ENCODE data around the gene ALKAL2. TPM values are rescaled to one million over a fixed set of nuclear protein-coding genes. Genes with fewer than 3 reads are reported as not detected.

The ALKAL2 gene
- total and polyA plus RNA-seq, 2 of the 13 experiments (the other 11 are each of a cell fraction or from before 2014, with no cell fraction given) = 0.22 to 1.7 TPM

DNA sequence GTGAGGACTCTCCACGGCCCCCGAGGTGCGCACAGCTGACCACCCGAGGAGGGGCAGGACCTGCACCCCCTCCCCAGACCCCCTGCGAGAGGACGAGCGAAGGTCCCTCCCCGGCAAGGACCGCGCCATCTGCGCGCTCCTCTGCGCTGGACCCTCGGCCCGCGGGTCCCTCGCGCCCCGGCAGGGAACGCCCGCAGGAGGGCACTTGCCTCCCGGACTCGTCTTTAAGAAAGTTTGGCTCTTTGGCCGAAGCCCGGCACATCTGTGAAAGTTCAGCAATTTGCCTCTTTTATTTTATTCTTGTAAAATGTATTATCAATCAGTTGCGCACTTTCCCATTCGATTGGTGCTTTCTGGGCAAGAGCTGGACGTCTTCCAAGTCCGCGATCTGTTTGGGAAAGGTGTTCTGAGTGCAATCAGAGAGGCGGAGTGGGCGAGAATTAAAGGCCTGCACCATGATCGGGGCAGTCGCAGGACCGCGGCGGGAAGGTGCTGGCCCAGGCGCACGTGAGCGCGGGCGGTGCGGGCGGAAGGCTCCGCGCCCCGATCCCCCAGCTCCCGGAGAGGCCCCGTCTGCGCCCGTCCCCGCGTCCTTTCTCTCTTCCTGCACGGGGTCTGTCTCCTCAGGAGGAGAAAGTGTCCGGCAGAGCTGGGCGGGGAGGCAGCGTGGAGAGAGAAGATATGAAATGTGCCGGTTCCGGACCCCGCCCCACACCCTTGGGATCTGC, 1.6 kb upstream of the ALKAL2 start (continued):
- TF ChIP-seq, protein P1, sequence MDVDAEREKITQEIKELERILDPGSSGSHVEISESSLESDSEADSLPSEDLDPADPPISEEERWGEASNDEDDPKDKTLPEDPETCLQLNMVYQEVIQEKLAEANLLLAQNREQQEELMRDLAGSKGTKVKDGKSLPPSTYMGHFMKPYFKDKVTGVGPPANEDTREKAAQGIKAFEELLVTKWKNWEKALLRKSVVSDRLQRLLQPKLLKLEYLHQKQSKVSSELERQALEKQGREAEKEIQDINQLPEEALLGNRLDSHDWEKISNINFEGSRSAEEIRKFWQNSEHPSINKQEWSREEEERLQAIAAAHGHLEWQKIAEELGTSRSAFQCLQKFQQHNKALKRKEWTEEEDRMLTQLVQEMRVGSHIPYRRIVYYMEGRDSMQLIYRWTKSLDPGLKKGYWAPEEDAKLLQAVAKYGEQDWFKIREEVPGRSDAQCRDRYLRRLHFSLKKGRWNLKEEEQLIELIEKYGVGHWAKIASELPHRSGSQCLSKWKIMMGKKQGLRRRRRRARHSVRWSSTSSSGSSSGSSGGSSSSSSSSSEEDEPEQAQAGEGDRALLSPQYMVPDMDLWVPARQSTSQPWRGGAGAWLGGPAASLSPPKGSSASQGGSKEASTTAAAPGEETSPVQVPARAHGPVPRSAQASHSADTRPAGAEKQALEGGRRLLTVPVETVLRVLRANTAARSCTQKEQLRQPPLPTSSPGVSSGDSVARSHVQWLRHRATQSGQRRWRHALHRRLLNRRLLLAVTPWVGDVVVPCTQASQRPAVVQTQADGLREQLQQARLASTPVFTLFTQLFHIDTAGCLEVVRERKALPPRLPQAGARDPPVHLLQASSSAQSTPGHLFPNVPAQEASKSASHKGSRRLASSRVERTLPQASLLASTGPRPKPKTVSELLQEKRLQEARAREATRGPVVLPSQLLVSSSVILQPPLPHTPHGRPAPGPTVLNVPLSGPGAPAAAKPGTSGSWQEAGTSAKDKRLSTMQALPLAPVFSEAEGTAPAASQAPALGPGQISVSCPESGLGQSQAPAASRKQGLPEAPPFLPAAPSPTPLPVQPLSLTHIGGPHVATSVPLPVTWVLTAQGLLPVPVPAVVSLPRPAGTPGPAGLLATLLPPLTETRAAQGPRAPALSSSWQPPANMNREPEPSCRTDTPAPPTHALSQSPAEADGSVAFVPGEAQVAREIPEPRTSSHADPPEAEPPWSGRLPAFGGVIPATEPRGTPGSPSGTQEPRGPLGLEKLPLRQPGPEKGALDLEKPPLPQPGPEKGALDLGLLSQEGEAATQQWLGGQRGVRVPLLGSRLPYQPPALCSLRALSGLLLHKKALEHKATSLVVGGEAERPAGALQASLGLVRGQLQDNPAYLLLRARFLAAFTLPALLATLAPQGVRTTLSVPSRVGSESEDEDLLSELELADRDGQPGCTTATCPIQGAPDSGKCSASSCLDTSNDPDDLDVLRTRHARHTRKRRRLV (CRISPR knock-in tag; IDR thresholded peaks at IDR 0.05) = 0 out of 2 replicates have a peak, but pooled peaks have one; percentile 29
- TF ChIP-seq TMF1 (CRISPR knock-in tag; IDR thresholded peaks at IDR 0.05; ENCODE audit: low read depth) (no peak), ZNF839 (CRISPR knock-in tag; IDR thresholded peaks at IDR 0.05; ENCODE audit: borderline replicate concordance) (no peak), ZNF891 (CRISPR knock-in tag; IDR thresholded peaks at IDR 0.05) (peak; percentile 40), ZMAT3 (CRISPR knock-in tag; conservative IDR thresholded peaks at IDR 0.05) (0 out of 2 replicates have a peak, but pooled peaks have one; percentile 68), STAG1 (CRISPR knock-in tag; IDR thresholded peaks at IDR 0.05) (no peak), HMGA1 (CRISPR knock-in tag; conservative IDR thresholded peaks at IDR 0.05) (no peak), ZNF10 (CRISPR knock-in tag; IDR thresholded peaks at IDR 0.05; ENCODE audit: borderline replicate concordance, low read depth) (no peak), ATF7 (IDR thresholded peaks at IDR 0.05) (no peak), ATF7 (CRISPR knock-in tag; IDR thresholded peaks at IDR 0.05) (no peak), EEA1 (CRISPR knock-in tag; IDR thresholded peaks at IDR 0.05; ENCODE audit: borderline replicate concordance) (no peak), DNMT3B (CRISPR knock-in tag; conservative IDR thresholded peaks at IDR 0.05) (no peak), TAF1 (CRISPR knock-in tag; IDR thresholded peaks at IDR 0.05) (no peak), TSC22D2 (CRISPR knock-in tag; IDR thresholded peaks at IDR 0.05; ENCODE audit: borderline replicate concordance) (0 out of 2 replicates have a peak, but pooled peaks have one; percentile 9), ZNF224 (CRISPR knock-in tag; IDR thresholded peaks at IDR 0.05) (no peak), MAF1 (CRISPR knock-in tag; IDR thresholded peaks at IDR 0.05; ENCODE audit: borderline replicate concordance) (no peak), ZMYM4 (CRISPR knock-in tag; IDR thresholded peaks at IDR 0.05) (no peak), ZSCAN9 (CRISPR knock-in tag; IDR thresholded peaks at IDR 0.05; ENCODE audit: borderline replicate concordance) (no peak), ZNF136 (CRISPR knock-in tag; IDR thresholded peaks at IDR 0.05; ENCODE audit: low read depth) (no peak)
- TF ChIP-seq, protein P2, sequence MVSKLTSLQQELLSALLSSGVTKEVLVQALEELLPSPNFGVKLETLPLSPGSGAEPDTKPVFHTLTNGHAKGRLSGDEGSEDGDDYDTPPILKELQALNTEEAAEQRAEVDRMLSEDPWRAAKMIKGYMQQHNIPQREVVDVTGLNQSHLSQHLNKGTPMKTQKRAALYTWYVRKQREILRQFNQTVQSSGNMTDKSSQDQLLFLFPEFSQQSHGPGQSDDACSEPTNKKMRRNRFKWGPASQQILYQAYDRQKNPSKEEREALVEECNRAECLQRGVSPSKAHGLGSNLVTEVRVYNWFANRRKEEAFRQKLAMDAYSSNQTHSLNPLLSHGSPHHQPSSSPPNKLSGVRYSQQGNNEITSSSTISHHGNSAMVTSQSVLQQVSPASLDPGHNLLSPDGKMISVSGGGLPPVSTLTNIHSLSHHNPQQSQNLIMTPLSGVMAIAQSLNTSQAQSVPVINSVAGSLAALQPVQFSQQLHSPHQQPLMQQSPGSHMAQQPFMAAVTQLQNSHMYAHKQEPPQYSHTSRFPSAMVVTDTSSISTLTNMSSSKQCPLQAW (CRISPR knock-in tag; IDR thresholded peaks at IDR 0.05) = no peak
- TF ChIP-seq, protein P3, sequence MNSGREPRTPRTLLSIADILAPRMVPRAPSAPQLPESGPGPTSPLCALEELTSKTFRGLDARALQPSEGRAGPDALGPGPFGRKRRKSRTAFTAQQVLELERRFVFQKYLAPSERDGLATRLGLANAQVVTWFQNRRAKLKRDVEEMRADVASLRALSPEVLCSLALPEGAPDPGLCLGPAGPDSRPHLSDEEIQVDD (CRISPR knock-in tag; IDR thresholded peaks at IDR 0.05; ENCODE audit: borderline replicate concordance) = peak; percentile 26; the same call in 1 of the 2 replicates
- TF ChIP-seq, protein P4, sequence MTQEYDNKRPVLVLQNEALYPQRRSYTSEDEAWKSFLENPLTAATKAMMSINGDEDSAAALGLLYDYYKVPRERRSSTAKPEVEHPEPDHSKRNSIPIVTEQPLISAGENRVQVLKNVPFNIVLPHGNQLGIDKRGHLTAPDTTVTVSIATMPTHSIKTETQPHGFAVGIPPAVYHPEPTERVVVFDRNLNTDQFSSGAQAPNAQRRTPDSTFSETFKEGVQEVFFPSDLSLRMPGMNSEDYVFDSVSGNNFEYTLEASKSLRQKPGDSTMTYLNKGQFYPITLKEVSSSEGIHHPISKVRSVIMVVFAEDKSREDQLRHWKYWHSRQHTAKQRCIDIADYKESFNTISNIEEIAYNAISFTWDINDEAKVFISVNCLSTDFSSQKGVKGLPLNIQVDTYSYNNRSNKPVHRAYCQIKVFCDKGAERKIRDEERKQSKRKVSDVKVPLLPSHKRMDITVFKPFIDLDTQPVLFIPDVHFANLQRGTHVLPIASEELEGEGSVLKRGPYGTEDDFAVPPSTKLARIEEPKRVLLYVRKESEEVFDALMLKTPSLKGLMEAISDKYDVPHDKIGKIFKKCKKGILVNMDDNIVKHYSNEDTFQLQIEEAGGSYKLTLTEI (CRISPR knock-in tag; conservative IDR thresholded peaks at IDR 0.05) = no peak

All from HepG2 (cell line).